GM18873 (cell line): ENCODE data around the gene NCSTN.

Experiments used
- ATAC-seq: cut with Tn5 transposase; IDR thresholded peaks from one replicate; pipeline ENCODE4 v1.9.1; 2021; ENCODE audit warnings: mild to moderate bottlenecking, moderate library complexity, moderate number of reproducible peaks; ENCODE audit not compliant: unreplicated experiment, low FRiP score

NCSTN gene

GRCh38 chr1:160402001-160402795 lies 59.0 kb downstream of the NCSTN start:
- no peak for ATAC-seq

- no peak for ATAC-seq
These were observed 60.1 kb downstream of the NCSTN start for GRCh38 chr1:160403244-160403643.

GRCh38 chr1:160404094-160404493 lies 60.9 kb downstream of the NCSTN start:
- ATAC-seq = no peak

DNA sequence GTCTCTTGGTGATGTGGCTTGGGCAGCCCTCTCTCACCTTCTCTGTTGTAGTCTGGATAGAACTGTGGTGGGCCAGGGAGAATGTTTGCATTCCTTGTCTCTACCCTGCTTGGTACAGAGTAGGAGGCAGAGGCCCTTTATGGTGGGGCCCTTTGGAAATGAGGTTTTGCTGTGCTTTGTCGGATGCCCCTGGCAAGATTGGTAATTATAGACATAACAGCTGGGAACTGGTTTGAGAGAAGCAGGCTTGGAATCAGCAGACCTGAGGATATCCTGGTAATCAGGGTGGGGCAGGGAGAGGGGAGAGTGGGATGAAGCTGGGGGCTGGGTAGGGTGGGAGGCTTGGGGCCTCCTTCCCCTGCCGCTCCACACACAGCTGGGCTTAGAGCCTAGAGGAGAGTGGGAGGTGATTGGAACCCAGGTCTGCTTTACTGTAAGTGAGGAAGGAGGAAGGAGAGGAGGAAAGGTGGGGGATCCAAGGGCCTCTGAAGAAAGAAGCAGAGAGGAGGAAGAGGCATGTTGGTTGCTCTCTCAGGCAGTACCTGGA lies 62.2 kb downstream of the NCSTN start:
- no peak for ATAC-seq

- no peak for ATAC-seq
These were observed 63.2 kb downstream of the NCSTN start for GRCh38 chr1:160406131-160406968.

DNA sequence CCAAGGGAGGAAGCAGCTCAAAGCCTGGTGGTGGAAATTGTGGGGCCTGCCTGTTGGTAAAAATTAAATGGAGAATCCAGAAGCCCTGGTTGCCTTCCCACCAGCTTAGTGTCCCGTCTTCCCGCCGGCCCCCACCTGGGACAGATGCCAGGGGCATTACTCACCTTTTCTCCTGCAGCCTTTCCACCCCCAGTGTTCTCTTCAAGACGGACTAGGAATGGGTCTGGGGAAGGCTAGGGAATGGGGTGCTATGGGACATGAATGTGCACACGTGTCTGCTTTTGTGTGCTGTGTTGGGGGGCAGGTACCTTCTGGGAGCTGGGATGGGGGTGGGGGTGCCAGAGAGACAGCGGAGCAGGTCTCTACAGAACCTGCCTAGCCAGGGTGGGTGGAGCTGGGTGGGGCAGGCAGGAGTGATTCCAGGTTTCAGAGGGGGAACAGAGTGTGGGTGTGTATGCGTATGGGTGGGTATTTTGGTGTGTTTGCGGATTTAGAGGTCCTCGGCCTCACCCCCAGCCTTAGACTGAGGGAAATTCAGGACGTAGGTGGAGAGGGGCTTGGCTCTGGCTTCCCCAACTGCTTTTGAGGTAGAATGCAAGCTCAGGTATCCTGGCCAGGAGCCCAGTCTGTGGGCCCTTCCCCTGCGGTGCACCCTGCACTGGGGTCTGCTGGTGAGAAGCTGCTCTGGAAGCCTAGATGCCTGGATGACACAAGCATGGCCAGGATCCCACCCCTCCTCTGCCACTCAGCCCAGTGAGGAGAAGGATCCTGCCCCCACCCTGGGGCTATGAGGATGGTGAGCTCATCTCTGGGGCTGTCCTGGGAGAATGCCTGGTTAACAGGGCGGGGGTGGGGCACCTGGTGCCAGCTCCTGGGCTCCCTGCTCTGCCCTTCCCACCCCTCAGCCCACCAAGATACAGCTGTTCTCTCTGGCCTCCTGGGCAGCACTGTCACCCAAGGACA lies 64.9 kb downstream of the NCSTN start:
- ATAC-seq = no peak
